Myocyte (in vitro differentiated cells): Measurements from ENCODE around the gene ELANE. TPM values are rescaled to one million over a fixed set of nuclear protein-coding genes. Genes with fewer than 3 reads are reported as not detected.

ENCODE experiments used
- DNase-seq: peaks from one replicate; pipeline ENCODE4 v3.0.0-alpha.2; 2012; ENCODE audit warnings: low read depth
- total RNA-seq: library from RNA; depleted of rRNA; stranded (reverse); fragments of >200 nt; gene quantifications from 2 replicates; pipeline ENCODE4 v1.2.3, GENCODE V29; 2014

Gene ELANE
- total RNA-seq, 1 donor from 2014 or later: not detected

- no peak for DNase-seq
Observed at GRCh38 chr19:861141-861755, 9.1 kb downstream of the ELANE start.

DNA sequence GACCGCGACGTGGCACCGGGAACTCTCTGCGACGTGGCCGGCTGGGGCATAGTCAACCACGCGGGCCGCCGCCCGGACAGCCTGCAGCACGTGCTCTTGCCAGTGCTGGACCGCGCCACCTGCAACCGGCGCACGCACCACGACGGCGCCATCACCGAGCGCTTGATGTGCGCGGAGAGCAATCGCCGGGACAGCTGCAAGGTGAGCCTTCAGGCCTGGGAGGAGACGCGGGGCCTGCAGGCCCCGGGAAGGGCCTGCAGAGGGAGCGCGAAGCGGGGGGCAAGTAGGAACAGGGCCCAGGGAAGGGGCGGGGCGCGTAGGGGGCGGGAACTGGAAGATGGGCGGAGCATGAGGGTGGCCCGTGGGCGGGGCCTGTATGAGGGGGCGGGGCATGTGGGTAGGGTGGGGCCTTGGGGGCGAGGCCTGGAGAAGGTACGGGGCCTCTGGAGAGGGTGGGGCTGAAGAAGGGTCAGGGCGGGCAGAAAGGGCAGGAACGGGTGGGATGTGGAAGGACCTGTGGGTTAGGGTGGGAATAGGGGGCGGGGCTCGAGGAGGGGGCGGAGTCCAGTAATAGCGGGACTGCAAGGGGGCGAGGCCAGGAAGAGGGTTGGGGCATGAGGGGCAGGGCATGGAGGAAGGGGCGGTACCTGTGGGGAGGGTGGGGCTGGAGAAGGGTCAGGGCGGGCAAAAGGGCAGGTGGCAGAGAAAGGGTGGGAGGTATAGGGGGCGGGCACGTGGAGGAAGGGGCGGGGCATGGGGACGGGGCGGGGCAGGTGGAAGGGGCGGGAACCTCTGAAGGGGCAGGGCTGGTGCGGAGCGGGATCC, 9.9 kb downstream of the ELANE start:
- DNase-seq: no peak

DNA sequence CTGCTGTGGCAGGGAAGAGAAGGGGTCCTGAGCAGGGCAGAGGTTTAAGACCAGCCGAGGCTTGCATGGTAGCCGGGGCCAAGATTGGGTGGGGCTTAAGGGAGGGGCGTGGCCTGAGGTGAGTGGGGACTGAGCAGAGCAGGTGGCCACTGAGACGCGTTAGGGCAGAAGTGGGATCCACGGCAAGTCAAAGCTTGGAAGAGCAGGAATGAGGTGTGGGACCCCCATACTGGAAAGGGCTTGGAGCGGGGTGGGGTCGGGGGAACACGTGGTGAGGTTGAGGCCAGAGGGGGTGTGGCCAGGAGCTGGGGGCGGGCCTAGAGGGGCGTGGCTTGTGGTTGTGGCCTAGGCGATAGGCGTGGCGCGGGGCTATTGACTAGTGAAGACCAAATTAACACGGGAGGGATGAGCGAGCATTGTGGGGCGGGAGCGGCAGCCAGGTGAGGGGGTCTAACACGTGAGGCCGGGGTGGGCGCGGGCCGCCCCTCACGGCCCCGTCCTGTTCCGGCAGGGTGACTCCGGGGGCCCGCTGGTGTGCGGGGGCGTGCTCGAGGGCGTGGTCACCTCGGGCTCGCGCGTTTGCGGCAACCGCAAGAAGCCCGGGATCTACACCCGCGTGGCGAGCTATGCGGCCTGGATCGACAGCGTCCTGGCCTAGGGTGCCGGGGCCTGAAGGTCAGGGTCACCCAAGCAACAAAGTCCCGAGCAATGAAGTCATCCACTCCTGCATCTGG, 10.6 kb downstream of the ELANE start:
- peak; percentile 26 for DNase-seq

DNA sequence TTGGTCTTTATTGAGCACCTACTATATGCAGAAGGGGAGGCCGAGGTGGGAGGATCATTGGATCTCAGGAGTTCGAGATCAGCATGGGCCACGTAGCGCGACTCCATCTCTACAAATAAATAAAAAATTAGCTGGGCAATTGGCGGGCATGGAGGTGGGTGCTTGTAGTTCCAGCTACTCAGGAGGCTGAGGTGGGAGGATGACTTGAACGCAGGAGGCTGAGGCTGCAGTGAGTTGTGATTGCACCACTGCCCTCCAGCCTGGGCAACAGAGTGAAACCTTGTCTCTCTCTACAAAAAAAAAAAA, 11.2 kb downstream of the ELANE start:
- no peak for DNase-seq

GRCh38 chr19:866769-867300, 14.7 kb downstream of the ELANE start:
- DNase-seq: no peak

DNA sequence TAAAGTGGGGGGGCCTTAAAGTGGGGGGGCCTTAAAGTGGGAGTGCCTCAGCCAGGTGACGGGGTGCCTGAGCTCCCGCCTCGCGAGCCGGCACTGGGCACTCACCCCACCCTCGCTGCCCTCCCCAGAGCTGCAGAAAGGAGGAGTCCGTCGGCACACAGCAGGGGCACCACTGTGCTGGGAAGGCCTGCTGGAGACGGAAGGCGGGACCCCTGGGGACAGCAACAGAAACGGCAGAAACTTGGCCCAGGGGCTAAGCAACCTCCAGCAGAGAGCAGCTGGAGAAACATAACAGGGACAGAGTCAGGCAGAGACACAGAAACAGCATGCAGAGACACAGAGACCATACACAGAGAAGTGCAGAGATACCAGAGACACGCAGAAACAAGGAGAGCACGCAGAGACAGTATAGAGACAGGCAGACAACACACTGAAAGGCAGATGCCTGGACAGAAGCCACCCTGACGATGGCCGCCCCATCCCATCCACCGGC, 15.2 kb downstream of the ELANE start:
- no peak for DNase-seq

- DNase-seq: no peak
Observed at GRCh38 chr19:867855-868457, 15.9 kb downstream of the ELANE start.

DNA sequence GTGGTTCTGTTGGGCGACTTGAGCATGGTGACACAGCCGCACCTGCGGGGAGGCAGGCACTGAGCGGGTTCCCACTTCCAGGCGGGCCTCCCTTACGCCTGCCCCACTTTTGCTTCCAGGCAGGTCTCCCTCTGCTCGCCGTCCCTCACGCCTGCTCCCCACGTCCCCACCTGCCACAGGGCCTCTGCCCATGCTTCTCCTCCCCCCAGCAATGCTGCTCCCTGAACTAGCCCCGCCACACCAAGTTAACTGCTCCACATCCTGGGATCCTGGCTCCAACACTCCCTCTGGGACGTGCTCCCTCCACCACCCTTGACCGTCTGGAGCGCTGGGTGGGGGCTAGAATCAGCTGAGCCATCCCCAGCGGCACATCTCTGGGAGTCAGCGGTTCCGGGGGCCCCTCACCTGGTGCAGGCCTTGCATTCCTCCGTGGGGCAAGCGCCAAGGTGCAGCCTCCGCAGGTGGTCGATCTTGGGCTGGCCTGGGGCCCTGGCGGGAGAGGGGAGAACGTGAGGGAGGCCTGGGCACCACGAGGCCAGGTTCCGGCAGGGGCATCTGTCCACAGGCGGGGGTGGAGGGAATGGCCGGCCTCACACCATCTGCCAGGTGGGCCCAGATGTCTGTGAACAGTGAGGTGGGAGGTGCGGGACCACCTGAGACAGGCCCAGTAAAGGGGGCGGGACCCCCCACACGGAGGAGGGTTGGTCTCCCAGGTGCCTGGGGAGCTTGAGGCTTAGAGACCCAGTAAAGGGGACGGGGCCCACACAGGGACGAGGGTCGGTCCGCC, 16.5 kb downstream of the ELANE start:
- DNase-seq: no peak

DNA sequence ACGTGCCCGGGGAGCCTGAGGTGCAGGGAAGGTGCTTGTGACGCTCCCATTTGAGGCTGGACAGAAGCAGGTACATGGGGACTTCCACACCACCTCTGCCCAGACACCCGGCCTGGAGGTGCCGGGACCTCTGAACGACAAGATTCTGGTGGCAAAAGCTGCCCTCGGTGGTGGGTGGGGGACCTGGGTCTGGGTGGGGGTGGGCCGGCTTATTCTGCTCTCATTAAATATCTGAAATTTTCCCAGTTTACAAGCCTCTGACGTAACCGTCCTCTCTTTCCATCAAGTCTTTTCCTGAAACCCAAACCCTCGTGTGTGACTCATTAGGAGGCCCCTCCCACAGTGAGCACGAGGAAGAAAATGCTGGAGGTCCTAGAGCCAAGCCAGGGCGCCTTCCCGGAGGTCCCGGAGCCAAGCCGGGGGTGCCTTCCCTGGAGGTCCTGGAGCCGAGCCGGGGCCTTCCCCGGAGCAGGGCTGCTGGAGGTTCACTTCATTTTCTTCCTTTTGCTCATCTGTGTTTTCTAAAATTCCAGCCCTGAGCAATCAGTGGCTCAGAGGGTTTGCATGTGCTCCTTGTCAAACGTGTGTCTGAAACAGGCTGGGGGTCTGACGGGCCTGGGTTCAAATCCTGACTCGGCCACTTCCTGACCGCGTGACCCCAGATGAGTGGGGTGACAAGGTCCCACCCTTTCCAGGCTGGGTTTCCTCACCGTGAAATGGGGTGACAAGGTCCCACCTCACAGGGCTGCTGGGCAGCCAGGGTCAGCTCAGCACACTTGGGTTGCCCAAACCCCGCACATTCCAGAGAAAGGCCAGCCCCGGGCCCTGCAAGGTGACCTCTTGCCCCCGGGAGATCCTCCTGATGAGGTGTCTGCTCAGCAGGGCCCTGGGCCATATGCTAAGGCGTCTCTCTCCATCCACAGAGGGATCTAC, 17.4 kb downstream of the ELANE start:
- peak; percentile 82 for DNase-seq

DNA sequence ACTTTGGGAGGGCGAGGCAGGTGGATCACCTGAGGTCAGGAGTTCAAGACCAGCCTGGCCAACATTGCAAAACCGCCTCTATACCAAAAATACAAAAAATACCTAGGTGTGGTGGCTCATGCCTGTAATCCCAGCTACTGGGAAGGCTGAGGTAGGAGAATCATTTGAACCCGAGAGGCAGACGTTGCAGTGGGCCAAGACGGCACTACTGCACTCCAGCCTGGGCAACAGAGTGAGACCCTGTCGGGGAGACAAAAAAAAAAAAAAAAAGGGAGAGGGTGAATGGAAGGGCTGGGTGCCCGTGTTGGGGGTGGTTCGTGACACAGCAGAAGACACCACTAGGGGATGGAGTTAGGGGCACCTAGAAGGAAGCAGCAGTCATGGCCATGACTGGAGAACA, 18.2 kb downstream of the ELANE start:
- no peak for DNase-seq

DNA sequence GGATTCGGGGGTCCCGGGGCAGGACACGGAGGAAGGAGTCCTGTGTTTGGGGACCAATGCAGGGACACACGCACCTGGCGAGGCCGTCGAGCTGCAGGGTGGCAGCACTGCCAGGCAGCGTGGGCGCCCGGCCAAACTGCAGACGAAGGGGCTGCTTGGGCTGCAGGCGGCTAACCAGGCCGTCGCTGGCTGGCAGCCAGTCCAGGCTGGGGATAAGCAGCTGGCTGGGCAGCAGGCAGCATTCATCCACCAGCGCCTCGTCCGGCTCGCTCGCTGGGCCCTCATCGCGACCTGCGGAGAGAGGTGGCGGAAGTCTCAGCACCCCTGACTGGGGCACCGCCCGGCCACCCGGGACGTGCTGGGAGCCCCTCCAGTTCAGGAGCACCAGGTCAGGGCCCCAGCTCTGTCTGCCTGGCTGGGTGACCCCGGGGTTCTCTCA, 18.9 kb downstream of the ELANE start:
- DNase-seq: peak; percentile 70

GRCh38 chr19:871446-872265, 19.6 kb downstream of the ELANE start:
- peak; percentile 46 for DNase-seq

DNA sequence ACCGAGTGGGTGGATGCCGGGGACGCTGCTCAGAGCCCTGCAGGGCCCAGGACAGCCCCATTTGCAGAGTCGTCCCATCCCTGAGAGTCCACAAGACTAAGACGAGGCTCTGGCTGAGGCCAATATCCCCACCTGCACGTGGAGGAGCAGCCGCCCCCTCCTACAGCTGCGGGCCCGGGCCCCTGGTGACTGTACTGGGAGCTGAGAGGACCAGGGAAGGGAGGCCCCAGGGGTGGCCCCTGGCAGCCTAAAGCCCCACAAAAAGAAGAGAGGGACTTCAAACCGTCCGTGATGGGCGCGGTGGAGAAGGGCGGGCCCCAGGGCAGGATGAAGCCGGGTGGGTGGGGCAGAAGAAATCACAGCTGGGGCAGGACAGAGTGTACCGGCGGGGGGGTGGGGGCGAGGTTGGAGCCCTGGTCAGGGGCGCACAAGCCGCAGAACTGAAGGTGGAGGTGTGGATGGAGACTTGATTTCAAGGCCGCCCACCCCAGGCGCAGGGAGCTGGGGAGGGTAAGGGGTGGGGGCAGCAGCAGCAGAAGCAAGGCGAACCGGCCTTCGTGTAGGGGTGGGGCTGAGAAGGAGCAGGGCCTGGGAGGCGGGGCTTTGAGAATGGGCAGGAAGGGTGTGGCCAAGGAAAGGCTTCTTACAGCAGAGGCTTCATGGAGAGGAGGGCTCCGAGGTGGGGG, 20.3 kb downstream of the ELANE start:
- no peak for DNase-seq

GRCh38 chr19:873084-873483, 21.0 kb downstream of the ELANE start:
- no peak for DNase-seq

DNA sequence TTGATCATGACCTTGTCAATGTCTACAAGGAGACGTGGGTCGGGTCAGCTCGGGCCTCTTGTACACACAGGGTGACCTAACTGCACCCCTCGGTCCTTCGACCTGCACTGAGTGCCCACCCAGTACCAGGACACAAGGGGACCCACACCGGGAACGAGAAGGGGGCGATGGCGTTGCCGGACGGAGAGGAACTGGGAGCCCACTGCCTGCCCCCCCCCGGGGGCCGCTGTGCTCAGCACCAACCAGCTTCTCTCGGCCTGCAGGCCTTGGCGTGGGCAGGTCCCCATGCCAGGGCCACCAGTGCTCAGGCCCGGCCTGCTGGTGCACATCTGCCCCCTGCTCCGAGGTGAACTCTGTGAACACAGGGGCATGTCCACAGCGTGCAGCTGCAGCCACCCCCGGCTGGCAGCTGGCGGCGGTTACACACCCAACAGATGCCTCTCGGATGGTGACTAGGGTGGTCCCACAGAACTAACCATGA, 21.5 kb downstream of the ELANE start:
- DNase-seq: no peak

DNA sequence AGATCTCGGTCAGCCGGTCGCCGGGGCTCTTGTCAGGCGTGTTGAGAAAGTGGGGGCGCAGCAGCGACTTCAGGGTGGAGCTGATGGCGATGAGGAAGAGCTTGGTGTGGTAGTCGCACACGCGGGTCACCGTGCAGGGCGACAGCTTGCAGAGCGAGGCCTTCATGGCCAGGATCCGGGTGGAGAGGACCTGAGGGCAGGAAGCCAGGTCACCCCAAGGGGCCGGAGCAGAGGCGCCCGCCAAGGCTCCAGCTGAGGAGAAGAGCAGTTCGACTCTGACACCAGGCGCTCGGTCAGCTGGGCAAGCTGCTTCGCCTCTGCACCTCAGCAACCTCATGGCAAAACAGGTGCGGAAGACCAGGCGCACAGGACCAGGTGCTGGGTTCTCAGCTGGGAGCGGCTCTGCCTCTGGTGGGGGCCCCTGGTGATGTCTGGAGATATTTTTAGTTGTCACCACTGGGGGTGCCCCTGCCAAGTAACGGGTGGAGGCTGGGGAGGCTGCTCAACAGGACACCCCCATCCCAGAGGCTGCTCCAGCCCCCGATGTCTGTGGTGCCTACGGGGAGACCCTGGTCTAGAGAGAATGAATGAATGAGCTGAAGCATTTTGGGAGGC, 23.3 kb downstream of the ELANE start:
- peak; percentile 40 for DNase-seq

DNA sequence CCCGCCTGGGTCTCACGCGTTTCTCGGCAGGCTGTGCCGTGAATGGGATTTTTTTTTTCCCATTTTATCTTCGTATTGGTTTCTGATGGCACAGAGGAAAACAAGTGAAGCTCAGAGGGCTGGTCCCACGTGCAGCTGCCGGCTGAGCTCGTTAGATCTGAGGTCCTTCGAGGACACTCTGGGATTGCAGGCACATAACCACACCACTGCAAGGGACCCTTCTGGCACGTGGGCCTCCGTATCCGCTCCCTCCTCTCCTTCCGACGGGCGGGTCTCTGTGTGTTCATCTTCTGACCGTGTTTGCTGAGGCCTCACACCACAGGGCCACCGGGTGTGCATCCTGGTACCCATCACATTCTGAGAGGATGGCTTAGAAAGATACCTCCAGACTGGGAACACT, 24.0 kb downstream of the ELANE start:
- DNase-seq: peak; percentile 62
